ENCODE results near the gene SHISA2.
"Not testable (repeated sequence)": the region's sequence is repeated elsewhere in the genome, so short reads cannot be mapped to it uniquely, and the experiment has no call there.

Gene SHISA2

DNA sequence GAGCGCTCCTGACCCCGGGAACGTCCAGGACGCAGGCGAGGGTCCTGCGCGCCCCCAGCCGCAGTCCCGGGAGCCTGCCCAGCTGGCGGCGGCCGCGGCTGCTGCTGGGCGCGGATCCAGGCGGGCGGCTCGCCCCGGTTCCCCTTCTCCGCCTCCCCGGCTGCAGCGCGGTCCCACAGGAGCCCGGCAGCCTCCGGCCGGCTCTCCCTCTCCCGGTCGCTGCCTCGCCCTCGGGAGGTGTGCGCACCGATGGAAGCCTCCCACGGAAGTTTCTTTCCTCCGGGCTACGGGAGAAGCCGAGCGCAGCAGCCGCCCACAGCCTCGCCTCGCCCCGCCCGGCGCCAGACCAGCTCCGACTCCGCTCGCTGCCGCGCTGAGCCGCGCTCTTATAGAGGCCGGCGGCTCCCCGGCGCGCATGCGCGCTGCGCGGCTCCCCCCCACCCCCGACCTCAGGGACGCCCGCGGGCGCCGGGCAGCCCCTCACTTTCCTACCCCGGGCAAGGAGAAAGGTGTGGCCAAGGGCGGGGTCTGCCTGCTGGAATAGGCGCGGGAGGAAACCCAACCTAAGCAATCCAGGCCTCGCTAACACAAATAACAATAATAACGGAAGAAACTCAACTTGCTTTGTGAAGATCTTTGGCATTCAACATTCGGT, at the start of gene SHISA2:
Gene SHISA2, minus strand, starts transcription at position 360 of the 655 bp plus-strand sequence. CDS start 1,041 bp downstream, outside the sequence.
- no peak for DNase-seq

DNA sequence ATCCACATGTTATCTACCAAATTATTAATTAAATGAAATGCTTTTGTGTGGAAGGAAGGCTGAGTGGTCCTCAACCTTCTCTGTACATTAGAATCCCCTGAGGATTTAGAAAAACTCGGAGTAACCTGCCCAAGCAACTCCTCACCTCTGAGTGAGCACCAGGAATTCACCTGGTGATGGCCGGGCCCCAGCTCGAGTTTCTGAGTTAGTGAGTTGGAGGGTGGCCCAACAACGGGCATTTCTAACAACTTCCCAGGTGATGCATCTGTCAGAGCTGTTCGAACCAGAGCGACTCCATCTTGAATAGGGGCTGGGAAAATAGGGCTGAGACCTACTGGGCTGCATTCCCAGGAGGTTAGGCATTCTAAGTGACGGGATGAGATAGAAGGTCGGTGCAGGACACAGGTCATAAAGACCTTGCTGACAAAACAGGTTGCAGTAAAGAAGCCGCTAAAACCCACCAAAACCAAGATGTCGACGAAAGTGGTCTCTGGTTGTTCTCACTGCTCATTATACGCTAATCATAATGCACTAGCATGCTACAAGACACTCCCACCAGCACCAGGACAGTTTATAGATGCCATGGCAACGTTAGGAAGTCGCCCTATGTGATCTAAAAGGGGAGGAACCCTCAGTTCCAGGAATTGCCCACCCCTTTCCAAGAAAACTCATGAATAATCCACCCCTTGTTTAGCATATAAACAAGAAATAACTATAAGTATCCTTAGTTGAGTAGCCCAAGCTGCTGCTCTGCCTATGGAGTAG, 44.2 kb upstream of the SHISA2 start:
- DNase-seq, result no peak

DNA sequence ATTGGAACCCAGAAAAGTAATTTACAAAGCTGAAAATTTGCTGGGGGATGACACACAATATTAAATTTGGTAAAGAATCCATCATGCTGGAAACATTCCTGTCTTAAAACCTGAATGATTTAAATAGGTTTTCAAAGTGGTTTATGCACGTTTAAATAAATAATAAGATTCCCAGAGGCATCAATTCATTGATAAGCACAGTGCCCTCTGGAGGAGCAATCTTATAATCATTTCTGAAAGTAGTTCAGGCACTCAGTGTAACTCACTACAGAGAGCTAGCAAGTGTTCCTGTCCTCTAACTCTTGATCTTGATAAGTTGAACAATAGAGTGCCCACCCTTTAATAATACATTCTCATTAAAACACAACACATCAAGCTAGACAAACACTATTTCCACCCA, 43.5 kb upstream of the SHISA2 start:
- DNase-seq, result no peak

DNA sequence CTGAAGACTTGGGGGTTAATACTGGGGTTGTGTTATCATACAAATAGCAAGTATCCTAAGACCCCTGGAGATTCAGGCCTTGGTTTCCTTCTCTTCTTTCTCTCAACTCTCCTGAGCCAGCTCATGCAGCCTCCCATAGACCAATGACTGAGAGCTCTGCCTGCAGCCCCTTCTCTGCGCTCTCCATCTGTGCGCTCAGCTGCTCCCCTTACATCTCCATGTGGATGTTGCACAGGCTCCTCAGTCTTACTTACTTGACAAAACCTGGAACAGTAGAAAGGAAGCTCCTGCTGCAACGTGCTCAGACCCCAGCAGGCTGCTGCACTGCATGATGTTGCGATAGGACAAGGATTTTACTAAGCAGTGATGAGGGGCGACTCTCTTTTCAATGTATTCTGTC, 25.0 kb upstream of the SHISA2 start:
- not testable (repeated sequence) for DNase-seq

DNA sequence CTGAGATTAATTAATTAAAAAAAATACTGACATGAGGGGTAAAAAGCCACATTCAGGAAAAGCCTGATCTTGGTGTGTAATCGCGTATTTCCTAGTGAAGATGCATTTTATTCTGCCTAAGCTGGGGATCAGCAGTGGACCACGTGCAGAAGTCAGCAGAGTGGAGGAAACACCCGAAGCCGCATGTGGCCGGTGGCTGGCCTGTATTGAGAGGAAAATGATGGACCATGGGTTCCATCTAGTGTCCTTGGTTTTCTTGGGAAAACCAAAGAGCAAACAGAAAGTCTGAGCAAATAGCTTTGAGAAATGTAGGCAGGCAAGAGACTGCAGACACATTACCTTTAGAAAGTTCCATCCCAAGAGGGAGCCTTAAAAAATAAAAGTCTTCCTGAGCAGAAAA, 23.7 kb upstream of the SHISA2 start:
- no peak for DNase-seq

DNA sequence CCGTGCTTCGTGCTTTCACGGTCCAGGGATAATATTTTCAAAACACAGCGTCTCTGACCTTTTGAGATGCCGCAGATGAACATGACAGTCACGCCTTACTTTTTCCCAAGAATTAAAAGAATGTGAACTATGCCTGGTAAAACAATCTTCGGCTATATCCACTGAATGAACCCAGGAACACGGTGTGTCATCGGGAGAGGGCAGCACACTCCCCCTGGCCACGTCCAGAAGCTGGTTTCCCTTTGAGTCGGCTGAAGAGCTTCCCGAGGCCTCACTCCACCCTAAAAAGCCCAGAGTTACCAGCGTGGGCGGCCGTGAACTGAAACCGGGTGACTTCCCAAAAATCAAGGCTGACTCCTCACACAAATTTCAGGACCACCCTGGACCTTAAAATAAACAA, 22.9 kb upstream of the SHISA2 start:
- DNase-seq, result no peak

DNA sequence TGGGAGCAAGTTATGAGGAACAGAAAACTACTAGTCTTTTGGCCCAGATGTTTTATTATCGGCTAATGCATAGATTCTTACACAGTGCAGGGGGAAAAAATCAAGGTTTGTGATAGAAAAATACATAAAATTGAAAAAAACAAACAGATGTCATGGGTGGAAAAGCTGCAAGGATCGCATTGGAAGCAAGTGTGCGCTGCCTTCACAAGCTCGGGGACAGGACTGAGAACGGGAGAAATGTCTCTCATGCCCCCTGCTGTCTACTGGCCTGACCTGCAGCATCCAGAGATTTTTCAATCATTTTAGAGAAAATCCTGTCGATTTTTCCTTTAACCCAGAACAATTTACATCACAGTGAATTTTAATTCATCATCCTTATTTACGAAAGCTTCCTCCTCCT, 20.5 kb upstream of the SHISA2 start:
- not testable (repeated sequence) for DNase-seq

DNA sequence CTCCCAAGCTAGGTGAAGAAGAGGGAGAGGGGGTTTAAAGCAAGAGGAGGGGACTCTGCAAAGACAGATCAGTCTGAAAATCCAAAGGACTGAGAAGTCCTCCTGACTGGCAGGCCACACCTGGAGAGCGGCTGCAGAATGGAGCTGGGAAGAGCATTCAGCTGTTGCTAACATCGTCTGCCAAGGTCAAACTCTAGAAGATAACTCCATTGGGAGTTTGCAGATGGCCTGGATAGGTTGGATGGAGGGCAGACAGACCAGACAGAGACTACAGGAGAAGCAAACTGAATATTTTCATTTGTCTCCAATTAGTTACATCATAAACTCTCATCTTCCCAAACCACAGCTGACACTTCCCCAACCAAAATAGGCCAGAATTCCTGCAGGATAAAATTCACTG, 19.9 kb upstream of the SHISA2 start:
- DNase-seq, result no peak

DNA sequence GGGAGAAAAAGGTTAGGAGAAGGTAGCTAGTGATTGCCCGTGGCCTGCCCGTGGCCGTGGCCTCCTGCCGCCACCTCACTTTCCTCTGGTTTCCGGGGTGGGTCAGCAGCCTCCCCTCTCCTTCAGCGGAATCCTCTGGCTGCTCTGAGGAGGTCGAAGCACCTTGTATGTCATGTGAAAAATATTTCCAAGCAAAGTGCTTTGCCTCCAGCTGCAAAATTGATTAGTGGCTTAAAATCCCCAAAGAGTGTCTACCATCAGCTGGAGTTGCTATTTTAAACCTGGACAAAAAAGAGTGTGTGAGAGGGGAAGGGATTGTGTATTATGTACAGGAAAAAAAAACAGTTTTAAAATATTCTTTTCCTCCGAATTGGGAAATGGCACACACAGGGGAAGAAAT, 17.8 kb upstream of the SHISA2 start:
- not testable (repeated sequence) for DNase-seq

DNA sequence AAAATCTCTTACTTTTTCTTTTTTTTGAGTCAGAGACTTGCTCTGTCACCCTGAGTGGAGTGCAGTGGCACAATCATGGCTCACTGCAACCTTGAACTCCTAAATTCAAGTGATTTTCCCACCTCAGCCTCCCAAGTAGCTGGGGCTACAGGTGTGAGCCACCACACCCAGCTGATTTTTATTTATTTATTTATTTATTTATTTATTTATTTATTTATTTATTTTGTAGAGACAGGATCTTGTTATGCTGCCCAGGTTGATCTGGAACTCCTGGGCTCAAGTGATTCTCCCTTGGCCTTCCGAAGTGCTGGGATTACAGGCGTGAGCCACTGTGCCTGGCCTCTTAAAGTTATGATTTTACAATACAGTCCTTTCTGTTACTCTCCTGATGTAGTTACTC, 16.6 kb upstream of the SHISA2 start:
- not testable (repeated sequence) for DNase-seq

DNA sequence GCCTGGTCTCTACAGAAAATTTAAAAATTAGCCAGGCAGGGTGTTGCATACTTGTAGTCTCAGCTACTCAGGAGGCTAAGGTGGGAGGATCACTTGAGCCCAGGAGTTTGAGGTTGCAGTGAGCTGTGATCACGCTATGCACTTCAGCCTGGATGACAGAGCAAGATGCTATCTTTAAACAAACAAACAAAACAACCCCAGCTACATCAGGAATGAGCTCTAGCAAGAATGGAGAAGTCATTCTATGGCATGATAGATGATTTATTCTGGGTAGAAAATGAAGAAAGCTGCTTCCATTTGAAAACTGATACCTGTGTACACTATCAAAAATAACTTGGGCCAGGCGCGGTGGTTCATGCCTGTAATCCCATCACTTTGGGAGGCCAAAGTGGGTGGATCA, 15.8 kb upstream of the SHISA2 start:
- DNase-seq, result no peak

DNA sequence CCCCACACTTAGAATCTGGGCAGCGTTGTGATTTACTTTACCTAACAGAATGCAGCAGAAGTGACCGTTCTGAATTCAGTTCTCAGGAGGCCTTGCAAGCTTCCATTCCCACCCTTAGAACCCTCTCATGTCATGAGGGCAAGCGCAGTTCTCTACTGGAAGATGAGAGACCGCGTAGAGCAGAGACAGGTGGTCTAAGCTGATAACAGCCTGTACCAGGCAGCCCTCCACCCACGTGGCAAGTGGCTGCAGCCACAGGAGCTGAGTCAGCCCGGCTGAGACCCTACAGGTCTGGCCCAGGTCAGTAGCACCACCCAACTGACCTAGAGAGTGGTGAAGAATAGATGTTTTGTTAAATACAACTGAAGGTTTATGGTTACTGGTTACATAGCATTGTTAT, 14.7 kb upstream of the SHISA2 start:
- not testable (repeated sequence) for DNase-seq

DNA sequence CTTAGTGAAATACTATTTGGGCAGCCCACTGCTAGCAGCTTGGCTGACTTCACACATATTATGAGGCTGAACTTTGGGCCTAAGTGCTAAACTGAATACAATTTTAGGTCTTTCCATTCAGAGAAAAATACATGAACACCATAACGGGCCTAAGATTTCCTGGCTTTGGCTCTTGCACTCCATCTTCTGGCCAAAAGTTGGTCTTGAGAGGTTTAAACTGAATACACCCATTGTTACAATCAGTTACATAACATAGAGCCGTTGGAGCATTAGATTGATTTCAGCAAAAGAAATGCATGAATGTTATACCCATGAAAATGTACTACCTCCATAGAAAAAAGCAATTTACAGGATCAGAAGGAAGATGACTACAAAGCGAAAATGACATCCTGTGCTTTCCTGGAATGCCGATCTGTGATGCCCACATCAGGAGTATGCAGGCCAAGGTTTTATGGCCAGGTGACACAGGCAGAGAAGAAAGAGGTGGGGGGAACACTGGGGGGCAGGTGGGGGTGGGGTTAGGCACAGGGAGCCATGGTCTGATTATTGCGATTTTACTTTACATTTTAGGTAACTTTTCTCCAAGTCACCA, 11.1 kb upstream of the SHISA2 start:
- no peak for DNase-seq

DNA sequence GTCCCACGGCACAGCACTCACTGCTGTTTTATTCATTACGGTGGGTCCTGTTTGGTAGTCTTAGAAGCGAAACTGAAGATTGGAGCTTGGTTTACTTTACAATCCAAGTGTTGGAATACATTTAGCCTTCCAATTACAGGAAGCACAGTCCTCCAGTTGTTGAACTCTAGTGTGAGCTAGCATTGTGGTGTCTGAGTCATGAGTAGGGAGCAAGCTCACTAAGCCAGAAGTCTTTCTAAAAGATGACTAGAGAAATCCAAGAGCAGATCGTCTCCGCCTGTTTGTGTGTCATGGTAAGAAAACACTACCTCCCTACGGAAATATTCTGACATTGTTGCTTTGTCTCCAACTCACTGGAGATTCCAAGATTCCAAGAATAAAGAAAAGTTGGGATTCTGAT, 10.1 kb upstream of the SHISA2 start:
- DNase-seq, result no peak

DNA sequence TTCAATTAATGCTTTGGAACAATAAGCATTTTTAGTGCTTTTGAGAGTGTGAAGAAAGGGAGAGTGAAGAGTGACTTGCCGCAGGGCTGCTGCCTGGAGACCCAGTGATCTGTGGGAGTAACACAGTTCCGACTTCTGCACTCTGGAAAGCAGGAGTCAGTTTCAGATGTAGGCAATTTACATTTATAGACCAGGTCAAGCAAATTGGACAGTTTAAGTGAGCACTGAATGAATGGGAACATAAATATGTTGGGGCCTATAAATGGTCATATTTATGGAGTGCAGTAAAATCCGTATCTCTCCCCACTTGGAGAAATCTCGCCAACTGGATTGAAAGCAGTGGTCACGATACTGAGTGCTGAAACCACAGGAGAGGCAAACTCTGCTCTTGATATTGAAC, 9.4 kb upstream of the SHISA2 start:
- DNase-seq, result no peak

DNA sequence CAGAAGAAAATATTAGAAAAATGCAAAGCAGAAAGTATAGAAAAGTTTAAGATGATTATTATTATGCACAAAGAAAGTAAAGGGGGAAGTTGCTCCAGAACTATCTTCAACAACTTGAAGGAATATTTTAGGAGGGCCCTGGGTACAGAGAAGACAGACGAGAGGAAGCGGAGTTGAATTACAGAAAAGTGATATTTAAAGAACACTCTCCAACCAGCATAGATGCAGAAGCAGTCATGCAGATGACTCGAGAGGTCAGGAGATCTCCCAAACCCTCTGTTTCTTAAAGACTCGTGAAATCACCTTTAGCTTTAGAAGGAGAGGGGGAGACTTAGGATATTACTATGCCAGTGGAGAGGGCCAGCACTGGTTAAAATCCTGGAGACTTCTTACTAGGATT, 8.5 kb upstream of the SHISA2 start:
- DNase-seq, result no peak

DNA sequence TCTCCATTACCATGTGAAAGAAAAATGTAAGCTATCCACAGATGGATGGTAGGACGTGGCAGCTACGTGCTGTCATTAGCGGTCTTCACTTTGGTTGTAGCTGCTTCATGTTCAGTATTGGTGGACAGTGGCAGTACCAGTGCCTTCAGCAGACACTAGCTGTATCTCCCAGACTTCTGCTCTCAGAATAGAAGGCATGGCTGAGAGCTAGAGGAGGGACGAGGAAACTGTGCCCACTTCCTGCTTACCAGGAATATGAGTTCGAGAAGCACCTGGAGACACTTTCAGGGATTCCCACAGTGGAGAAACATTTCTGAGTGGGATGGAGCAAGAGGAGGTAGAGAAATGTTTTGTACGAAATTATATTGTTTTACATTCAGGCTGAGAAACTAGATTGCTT, 6.9 kb upstream of the SHISA2 start:
- no peak for DNase-seq

DNA sequence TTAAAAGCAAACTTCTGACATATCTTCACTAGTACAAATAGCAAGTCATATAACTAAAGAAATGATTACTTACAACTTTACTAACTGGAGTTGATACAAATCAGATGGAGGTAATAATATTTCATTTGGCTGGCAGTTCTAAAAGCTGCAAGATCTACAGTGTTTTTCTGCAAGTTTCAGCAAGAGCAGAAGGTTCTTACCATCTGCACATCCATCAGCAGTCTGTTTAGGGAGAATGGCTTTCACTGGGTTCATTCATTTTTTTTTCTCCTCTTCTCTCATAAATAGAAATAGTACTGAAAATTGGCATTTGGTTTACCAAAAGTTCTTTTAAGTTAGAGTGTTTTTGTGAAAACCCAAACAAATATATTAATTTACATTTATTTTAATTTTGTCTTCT, 3.1 kb upstream of the SHISA2 start:
- peak; percentile 12 for DNase-seq

DNA sequence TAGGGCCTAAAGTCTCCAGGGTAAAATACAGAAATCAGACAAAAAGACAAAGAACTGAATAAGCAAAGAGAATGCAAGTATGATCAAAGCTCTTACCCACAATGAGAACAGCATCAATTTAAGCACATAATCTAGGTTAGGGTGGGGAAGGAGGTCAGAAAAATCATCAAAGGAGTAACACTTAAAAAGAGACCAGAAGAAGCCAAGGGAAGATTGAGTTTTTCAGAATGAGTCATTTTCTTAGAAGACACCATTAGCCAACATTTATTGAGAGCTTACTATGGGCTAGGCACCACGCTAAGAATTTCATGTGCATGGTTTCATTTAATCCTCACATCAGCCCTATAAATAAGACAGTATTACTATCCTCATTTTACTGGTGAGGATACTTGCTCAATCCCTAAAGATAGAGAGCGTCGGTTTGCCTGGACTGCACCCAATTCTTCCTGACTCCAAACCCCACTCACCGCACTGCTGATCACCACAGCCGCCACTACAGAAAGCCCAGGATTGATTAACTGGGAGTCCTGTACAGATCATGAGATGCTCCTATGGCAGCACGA, 1.7 kb upstream of the SHISA2 start:
- DNase-seq, result no peak

DNA sequence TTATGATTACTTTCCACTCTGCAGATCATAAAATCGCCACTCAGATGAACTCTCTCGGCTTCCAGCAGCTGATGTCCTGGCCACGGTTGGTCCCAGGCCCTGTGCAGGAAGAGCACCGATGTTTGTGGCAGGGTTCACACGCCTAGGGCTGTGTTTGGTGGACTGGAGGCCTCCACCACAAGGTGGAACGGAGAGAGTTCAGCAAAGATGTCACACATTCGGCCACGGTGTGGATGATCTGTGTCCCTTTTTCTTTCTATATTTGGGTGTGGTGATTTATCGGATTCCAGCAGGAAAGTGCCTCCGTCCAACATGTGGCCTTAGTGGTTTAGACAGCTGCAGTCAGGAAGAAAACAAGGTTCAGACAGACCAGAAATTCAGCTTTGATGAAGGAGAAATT, 521 bp upstream of the SHISA2 start:
- no peak for DNase-seq

DNA sequence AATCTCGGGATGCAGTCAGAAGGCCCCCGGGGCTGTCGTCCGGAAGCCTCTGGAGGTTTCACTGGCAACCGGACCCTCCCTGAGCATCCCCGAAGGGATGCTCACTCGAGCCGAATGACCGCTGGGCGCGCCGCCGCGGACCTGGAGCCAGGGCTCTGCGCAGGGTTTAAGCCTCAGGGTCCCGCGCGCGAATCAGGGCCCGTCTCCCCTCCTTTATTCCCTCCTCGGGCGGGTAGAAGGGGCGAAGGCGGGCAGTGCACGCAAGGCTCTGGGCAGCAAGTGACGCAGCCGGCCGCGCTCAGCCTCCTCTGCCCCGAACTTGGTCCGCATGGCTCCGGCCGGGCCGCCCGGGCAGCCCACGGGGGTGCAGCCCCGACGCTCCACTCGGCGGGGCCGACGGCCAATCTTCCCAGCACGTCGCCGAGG, 572 bp downstream of the SHISA2 start:
- no peak for DNase-seq

DNA sequence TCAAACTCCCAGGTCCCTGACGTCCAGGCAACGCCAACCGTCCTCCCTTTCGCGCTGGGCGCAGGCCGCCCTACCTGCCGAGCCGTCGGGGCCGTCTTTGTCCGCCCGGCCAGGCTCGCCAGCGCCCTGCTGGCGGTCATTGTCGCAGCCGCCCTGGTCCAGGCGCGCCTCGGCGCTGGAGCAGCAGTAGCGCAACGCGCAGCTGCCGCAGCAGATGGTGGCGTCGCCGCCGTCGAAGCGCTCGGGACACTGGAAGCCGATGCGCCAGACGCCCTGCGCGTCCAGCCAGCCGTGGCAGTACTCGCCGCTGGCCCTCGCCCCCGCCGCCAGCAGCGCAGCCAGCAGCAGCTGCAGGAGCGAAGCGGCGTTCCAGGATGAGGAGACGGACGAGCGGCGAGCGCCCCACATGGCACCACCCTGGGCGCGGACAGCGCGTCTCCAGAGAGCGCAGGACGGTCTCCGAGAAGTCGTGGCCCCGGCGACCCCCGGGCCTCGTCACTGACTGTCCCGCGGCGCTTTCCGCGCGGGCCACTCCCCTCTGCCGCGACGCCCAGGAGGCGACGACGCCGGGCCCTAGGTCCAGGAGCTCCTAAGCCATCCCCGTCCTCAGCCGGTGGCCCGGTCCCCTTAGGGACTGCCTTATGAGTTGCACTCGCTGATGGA, 1.1 kb downstream of the SHISA2 start:
- no peak for DNase-seq

DNA sequence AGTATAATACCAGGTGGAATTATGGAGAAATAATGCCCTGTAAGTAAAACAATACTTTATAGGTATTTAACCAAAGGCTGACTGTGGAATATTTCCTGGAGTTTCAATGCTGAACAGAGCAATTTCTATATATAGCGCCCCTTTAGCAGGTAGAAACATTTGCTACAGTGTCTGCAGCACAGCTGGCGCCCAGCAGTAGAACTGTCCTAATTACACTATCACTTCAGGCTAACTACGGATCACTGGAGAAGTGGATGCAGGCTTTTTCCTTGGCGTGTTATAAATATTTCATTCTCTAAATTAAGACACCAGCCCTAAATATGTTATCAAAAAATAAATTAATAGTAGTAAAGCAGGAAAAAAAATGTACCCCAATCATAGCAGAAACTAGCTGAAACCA, 3.1 kb downstream of the SHISA2 start:
- DNase-seq, result no peak
